ENCODE results near the gene RNASE13.
A peak's percentile ranks its signal among the peaks of the same experiment; 100 is the strongest.
"Not testable (repeated sequence)": the region's sequence is repeated elsewhere in the genome, so short reads cannot be mapped to it uniquely, and the experiment has no call there.

Gene RNASE13

GRCh38 chr14:21040941-21041340 lies 6.3 kb upstream of the RNASE13 start:
- DNase-seq = not testable (repeated sequence)

- no peak for DNase-seq
These were observed 5.8 kb upstream of the RNASE13 start for GRCh38 chr14:21040370-21040925.

GRCh38 chr14:21039585-21040369 lies 5.2 kb upstream of the RNASE13 start:
- DNase-seq = peak; percentile 56 to 81 (median 76)

GRCh38 chr14:21038441-21039422 lies 4.1 kb upstream of the RNASE13 start:
- peak in 2 of 4 experiments; percentile 21 to 26 for DNase-seq

GRCh38 chr14:21037156-21037555 lies 2.5 kb upstream of the RNASE13 start:
- DNase-seq = peak in 3 of 4 experiments; percentile 20 to 61 (median 36)

GRCh38 chr14:21036751-21037150 lies 2.1 kb upstream of the RNASE13 start:
- DNase-seq = peak; percentile 53 to 74 (median 65)

GRCh38 chr14:21033133-21033698 lies 1.4 kb downstream of the RNASE13 start:
- peak; percentile 58 to 78 (median 76) for DNase-seq

- peak in 3 of 4 experiments; percentile 53 to 68 (median 63) for DNase-seq
These were observed 2.1 kb downstream of the RNASE13 start for GRCh38 chr14:21032326-21033132.

- no peak for DNase-seq
These were observed 4.1 kb downstream of the RNASE13 start for GRCh38 chr14:21030531-21030930.

- DNase-seq = no peak
These were observed 4.7 kb downstream of the RNASE13 start, which contains the start of gene TPPP2 for GRCh38 chr14:21029917-21030316. Gene TPPP2, plus strand, starts transcription at chr14:21030217. Its CDS starts 365 bp downstream, at chr14:21030582.

GRCh38 chr14:21026988-21027315 lies 7.7 kb downstream of the RNASE13 start:
- no peak for DNase-seq

GRCh38 chr14:21026274-21026987 lies 8.2 kb downstream of the RNASE13 start:
- no peak for DNase-seq

- no peak for DNase-seq
These were observed 9.0 kb downstream of the RNASE13 start for GRCh38 chr14:21025371-21026273.

- peak in 2 of 4 experiments; percentile 27 to 51 for DNase-seq
These were observed 9.8 kb downstream of the RNASE13 start, which contains the start of gene NDRG2 for GRCh38 chr14:21024585-21025370. Gene NDRG2, minus strand, starts transcription at chr14:21025061. Its CDS starts 1,746 bp downstream, at chr14:21023315.

- no peak for DNase-seq
These were observed 10.6 kb downstream of the RNASE13 start for GRCh38 chr14:21023817-21024584.

- DNase-seq = peak; percentile 57 to 81 (median 74)
These were observed 11.4 kb downstream of the RNASE13 start for GRCh38 chr14:21023174-21023573.

- DNase-seq = no peak
These were observed 11.9 kb downstream of the RNASE13 start for GRCh38 chr14:21022686-21023085.

- DNase-seq = no peak
These were observed 13.5 kb downstream of the RNASE13 start for GRCh38 chr14:21020977-21021545.
